ENCODE results near the gene DYNC1H1.

DNA sequence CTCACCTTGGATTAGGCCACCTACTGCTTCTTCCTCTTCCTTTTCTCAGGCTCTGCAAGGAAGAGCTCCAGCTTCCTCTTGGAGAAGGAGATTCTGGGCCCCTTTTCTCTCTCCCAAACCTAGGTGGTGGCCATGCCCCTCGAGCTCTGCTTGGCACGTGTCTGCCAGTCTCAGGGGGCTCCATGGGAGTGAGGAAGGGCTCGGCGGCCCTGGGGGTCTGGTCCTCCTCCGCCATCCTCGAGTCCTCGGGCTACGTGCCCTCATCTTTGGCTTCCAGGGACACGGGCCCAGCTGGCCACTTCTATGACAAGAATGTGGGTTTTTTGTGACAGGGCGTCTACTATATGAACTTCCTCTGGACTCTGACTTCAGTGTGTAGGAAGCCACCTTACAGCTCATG is 88.1 kb downstream of the DYNC1H1 start:
- TF ChIP-seq, protein P1, sequence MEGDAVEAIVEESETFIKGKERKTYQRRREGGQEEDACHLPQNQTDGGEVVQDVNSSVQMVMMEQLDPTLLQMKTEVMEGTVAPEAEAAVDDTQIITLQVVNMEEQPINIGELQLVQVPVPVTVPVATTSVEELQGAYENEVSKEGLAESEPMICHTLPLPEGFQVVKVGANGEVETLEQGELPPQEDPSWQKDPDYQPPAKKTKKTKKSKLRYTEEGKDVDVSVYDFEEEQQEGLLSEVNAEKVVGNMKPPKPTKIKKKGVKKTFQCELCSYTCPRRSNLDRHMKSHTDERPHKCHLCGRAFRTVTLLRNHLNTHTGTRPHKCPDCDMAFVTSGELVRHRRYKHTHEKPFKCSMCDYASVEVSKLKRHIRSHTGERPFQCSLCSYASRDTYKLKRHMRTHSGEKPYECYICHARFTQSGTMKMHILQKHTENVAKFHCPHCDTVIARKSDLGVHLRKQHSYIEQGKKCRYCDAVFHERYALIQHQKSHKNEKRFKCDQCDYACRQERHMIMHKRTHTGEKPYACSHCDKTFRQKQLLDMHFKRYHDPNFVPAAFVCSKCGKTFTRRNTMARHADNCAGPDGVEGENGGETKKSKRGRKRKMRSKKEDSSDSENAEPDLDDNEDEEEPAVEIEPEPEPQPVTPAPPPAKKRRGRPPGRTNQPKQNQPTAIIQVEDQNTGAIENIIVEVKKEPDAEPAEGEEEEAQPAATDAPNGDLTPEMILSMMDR (IDR thresholded peaks at IDR 0.05) = no peak
- no peak for TF ChIP-seq POLR2A (IDR thresholded peaks at IDR 0.05)
